ENCODE data around the gene TCEAL4. TPM values are rescaled to one million over a fixed set of nuclear protein-coding genes. Genes with fewer than 3 reads are reported as not detected.

Gene TCEAL4
- total RNA-seq, 1 donor: 45.6 TPM

DNA sequence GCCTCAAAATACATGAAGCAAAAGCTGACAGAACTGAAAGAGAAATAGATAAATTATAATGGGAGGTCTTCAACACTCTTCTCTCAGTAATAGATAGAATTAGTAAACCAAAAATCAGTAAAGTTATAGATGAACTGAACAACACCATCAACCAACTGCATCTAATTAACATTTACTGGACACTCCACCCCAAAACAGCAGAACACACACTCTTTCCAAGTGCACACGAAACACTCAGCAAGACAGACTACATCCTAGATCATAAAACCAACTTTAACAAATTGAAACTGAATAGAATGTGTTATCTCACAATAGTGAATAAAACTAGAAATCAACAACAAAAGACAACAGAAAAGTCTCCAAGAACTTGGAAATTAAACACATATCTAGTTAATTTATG, 25.1 kb upstream of the TCEAL4 start:
- no peaks in the 10 kb centered on the region for H3K36me3 ChIP-seq (ENCODE audit: insufficient read depth, low read length)

DNA sequence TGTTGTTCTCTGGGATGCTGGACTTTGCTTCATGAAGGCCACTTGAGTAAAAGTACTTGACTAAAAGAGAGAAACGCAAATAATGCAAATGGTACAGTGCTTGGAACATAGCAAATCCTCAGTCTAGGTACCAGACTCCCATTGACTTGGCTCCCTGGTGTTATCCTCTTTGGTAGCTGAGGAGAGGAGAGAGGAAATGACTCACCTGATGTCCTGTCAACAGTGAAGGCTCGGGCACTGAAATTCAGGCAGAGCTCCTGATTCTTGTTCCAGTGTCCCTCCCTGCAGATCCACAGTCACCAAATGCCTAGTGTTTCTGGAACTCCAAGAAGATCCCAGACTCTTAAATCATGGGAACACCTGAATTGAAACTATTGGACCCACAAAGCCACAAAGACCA, 22.5 kb upstream of the TCEAL4 start:
- peaks cover 7% of the 10 kb centered on the region for H3K27me3 ChIP-seq (ENCODE audit: insufficient read depth, low read length)
- H3K4me1 ChIP-seq (ENCODE audit: insufficient read depth, low read length): peaks cover 4% of the 10 kb centered on the region
- H3K27ac ChIP-seq (ENCODE audit: low read depth, low read length): no peak overlapping the region
- no peaks in the 10 kb centered on the region for H3K9me3 ChIP-seq (ENCODE audit: low read depth, low read length)
- no peaks in the 10 kb centered on the region for H3K79me2 ChIP-seq (ENCODE audit: insufficient read depth, low read length)
- no peak overlapping the region for H2AFZ ChIP-seq (ENCODE audit: low read length)
- H4K20me1 ChIP-seq (ENCODE audit: insufficient read depth, low read length): no peaks in the 10 kb centered on the region
- H3K4me3 ChIP-seq (ENCODE audit: insufficient read depth, low read length): no peak overlapping the region
- no peak overlapping the region for H3K4me2 ChIP-seq (ENCODE audit: insufficient read depth, low read length)
- TF ChIP-seq, protein P1, sequence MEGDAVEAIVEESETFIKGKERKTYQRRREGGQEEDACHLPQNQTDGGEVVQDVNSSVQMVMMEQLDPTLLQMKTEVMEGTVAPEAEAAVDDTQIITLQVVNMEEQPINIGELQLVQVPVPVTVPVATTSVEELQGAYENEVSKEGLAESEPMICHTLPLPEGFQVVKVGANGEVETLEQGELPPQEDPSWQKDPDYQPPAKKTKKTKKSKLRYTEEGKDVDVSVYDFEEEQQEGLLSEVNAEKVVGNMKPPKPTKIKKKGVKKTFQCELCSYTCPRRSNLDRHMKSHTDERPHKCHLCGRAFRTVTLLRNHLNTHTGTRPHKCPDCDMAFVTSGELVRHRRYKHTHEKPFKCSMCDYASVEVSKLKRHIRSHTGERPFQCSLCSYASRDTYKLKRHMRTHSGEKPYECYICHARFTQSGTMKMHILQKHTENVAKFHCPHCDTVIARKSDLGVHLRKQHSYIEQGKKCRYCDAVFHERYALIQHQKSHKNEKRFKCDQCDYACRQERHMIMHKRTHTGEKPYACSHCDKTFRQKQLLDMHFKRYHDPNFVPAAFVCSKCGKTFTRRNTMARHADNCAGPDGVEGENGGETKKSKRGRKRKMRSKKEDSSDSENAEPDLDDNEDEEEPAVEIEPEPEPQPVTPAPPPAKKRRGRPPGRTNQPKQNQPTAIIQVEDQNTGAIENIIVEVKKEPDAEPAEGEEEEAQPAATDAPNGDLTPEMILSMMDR (IDR thresholded peaks at IDR 0.05; ENCODE audit: extremely low read depth, low read depth, low read length): no peak
- DNase-seq (ENCODE audit: insufficient read length, low spot score, missing footprints): no peak
- no peaks in the 10 kb centered on the region for H3K36me3 ChIP-seq (ENCODE audit: insufficient read depth, low read length)

More for the DNA sequence above, 25.1 kb upstream of the TCEAL4 start:
- Histone ChIP-seq H4K20me1 (ENCODE audit: insufficient read depth, low read length) (no peaks in the 10 kb centered on the region), H3K9me3 (ENCODE audit: low read depth, low read length) (no peaks in the 10 kb centered on the region), H3K4me1 (ENCODE audit: insufficient read depth, low read length) (no peaks in the 10 kb centered on the region), H2AFZ (ENCODE audit: low read length) (no peak overlapping the region), H3K27me3 (ENCODE audit: insufficient read depth, low read length) (peaks cover 11% of the 10 kb centered on the region), H3K27ac (ENCODE audit: low read depth, low read length) (no peak overlapping the region), H3K4me3 (ENCODE audit: insufficient read depth, low read length) (no peak overlapping the region), H3K79me2 (ENCODE audit: insufficient read depth, low read length) (no peaks in the 10 kb centered on the region), H3K4me2 (ENCODE audit: insufficient read depth, low read length) (no peak overlapping the region)
- TF ChIP-seq, protein P1 (IDR thresholded peaks at IDR 0.05; ENCODE audit: extremely low read depth, low read depth, low read length): no peak
- no peak for DNase-seq (ENCODE audit: insufficient read length, low spot score, missing footprints)

DNA sequence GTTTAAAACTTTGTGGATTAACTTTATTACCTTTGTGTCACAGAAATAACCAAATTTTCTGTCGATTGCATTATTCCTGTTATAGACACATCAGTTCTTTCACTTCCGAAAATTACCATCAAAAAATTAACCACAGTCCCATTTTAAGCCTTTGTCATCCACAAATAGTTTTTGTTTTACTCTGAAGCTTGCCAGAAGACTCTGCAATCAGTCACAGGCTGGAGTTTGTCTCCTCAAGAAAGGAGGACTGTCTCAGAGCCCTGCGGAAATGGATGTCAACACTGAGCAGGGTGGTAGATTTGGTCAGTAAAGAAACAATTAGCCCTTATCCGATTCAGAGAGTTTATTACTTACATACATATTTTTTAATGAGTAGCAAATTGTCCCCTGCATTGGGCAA, 20.1 kb upstream of the TCEAL4 start:
- Histone ChIP-seq H3K9me3 (ENCODE audit: low read depth, low read length) (no peaks in the 10 kb centered on the region), H3K36me3 (ENCODE audit: insufficient read depth, low read length) (no peaks in the 10 kb centered on the region), H3K4me3 (ENCODE audit: insufficient read depth, low read length) (no peak overlapping the region), H3K27ac (ENCODE audit: low read depth, low read length) (no peak overlapping the region), H3K27me3 (ENCODE audit: insufficient read depth, low read length) (peaks cover 3% of the 10 kb centered on the region), H3K79me2 (ENCODE audit: insufficient read depth, low read length) (no peaks in the 10 kb centered on the region), H3K4me1 (ENCODE audit: insufficient read depth, low read length) (peaks cover 4% of the 10 kb centered on the region), H3K4me2 (ENCODE audit: insufficient read depth, low read length) (no peak overlapping the region), H2AFZ (ENCODE audit: low read length) (no peak overlapping the region), H4K20me1 (ENCODE audit: insufficient read depth, low read length) (no peaks in the 10 kb centered on the region)
- DNase-seq (ENCODE audit: insufficient read length, low spot score, missing footprints): no peak
- TF ChIP-seq, protein P1 (IDR thresholded peaks at IDR 0.05; ENCODE audit: extremely low read depth, low read depth, low read length): no peak

DNA sequence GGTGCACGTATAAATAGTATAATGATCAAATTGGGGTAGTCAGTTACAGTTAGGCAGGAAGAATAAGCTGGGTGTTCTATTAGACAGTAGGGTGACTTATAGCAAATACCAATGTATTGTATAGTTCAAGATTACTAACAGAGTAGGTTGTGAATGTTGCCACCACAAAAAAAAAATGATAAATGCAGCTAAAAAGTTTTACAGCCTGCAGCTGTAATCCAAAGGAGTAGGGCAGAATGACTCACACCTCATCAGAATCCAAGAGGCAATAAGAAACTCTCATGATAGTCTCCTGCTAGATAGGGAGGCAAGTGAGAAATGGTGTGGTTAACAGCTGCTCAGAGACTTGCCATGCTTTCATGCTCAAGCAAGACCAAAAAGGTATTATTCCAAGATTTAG, 19.6 kb upstream of the TCEAL4 start:
- Histone ChIP-seq H3K4me1 (ENCODE audit: insufficient read depth, low read length) (peaks cover 4% of the 10 kb centered on the region), H2AFZ (ENCODE audit: low read length) (no peak overlapping the region), H3K27ac (ENCODE audit: low read depth, low read length) (no peak overlapping the region), H4K20me1 (ENCODE audit: insufficient read depth, low read length) (no peaks in the 10 kb centered on the region), H3K36me3 (ENCODE audit: insufficient read depth, low read length) (no peaks in the 10 kb centered on the region), H3K9me3 (ENCODE audit: low read depth, low read length) (no peaks in the 10 kb centered on the region), H3K4me2 (ENCODE audit: insufficient read depth, low read length) (no peak overlapping the region), H3K27me3 (ENCODE audit: insufficient read depth, low read length) (peaks cover 3% of the 10 kb centered on the region), H3K4me3 (ENCODE audit: insufficient read depth, low read length) (no peak overlapping the region), H3K79me2 (ENCODE audit: insufficient read depth, low read length) (no peaks in the 10 kb centered on the region)
- TF ChIP-seq, protein P1 (IDR thresholded peaks at IDR 0.05; ENCODE audit: extremely low read depth, low read depth, low read length): no peak
- DNase-seq (ENCODE audit: insufficient read length, low spot score, missing footprints): peak; percentile 8
